NCI-H1092 (cell line): Measurements from ENCODE around the gene ZNF93.
"Not testable (repeated sequence)": the region's sequence is repeated elsewhere in the genome, so short reads cannot be mapped to it uniquely, and the experiment has no call there.

Experiments used
- DNase-seq: peaks from one replicate; lab custom pipeline; 2025; lab: John Stamatoyannopoulos, UW

The ZNF93 gene

DNA sequence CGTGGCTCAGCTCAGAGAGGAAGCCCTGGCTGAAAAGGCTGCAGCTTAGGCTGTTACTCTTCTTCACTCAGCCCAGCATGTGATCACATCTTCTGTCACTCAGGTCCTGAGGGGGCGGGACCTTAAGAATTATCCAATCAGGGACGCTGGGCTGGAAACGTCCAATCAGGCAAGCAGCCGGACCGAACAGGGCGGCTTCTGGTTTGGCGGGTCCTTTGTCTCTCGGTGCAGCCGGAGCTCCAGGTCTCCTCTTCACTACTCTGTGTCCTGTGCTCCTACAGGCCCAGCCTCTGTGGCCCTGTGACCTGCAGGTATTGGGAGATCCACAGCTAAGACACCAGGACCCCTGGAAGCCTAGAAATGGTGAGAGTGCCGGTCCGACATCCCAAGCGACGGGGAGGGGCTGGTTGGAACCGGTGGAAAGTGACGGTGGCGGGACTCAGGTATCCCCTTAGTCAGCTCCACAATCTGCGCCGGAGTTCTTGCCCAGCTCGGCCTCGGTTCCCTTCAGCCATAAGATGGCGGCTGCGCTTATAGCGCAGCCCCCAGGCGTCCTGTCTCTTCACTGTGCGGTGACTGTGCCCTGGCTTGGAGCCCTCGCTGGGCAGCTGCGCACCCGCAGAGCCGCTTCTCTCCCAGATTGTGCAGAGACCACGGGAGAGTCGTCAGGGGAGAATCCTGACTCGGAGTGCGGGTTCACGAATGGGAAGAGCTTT lies at the start of gene ZNF93:
TSS of gene ZNF93 (plus strand) at position 218 of the 716 bp plus-strand sequence. CDS start at position 361, 143 bp downstream.
- DNase-seq = peak; percentile 95

DNA sequence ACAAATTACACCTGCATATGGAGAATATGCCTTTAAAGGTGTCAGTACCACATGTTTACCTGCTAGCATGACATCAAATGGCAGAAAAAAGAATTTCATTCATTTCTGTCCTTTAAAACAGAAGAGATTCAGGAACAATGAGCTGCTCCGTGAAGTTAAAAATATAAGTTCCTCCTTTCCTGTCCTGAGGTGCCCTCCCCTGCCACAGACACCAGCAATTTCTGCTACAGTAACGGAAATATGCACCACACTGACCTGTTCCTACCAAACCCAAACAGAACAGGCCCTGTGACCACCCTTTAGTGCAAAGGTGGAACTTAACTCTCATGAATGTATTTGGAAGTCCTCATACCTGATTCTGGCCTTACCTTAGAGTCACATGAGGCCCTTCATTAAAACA lies 49.0 kb upstream of the ZNF93 start:
- not testable (repeated sequence) for DNase-seq

DNA sequence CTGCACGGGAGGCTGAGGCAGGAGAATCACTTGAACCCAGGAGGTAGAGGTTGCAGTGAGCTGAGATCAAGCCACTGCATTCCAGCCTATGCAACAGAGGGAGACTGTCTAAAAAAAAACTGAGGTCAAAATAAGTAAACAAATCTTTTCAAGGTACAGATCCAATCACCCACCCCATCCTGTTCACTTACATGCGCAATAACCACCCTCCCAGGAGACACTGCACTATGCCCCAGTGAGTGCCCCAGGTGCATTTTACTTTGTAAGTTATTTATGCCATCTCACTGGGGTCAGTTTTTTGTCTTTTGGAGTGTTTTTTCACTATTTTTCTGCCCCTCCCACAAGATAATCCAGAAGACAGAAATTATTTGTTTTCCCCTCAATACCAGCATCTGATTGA lies 42.0 kb upstream of the ZNF93 start:
- DNase-seq = no peak

DNA sequence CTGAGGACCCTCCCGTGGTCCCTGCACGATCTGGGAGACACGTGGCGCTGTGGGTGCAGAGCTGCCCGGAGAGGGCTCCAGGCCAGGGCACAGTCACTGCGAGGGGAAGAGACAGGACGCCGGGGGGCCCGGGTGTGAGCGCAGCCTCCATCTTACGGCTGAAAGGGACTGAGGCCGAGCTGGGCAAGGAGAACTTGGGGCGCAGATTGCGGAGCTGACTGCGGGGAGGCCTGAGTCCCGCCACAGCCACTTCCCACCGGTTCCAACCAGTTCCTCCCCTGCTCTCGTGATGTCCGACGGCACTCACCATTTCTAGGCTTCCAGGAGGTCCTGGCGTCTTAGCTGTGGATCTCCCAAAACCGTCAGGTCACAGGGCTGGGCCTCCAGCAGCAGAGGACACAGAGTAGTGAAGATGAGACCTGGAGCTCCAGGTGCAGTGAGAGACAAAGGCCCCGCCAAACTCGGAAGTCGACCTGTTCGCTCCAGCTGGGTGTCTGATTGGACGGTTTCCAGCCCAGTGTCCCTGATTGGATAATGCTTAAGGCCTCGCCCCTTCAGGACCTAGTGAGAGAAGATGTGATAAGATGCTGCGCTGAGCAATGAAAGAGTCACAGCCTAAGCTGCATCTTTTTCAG lies 39.9 kb upstream of the ZNF93 start:
- no peak for DNase-seq

DNA sequence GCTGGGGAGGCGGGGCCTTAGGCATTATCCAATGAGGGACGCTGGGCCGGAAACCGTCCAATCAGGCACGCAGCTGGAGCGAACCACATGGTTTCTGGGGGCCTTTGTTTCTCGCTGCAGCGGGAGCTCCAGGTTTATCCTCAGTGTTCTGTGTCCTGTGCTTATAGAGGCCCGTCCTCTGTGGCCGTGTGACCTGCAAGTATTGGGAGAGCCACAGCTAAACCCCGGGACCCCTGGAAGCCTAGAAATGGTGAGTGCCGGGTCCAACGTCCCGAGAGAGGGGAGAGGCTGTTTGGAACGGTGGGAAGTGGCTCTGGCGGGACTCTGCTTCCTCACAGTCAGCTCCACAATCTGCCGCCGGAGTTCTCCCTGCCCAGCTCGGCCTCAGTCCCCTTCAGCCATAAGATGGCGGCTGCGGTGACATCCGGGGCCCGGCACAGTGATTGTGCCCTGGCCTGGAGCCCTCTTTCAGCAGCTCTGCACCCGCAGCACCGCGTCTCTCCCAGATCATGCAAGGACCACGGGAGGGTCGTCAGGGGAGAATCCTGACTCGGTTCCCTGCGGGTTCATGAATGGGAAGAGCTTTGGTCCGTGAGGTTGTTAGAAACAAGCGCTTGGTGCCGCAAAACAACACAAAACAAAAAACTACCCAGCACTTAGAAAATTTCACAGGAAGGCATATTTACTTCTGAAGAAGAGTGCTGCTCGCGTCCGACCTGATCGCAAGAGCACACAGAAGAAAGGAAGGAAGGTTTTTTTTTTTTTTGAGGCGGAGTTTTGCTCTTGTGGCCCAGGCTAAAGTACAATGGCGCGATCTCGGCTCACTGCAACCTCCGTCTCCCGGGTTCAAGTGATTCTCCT lies 34.8 kb upstream of the ZNF93 start, which contains the start of gene ZNF253:
TSS of gene ZNF253 (plus strand) at position 133 of the 861 bp plus-strand sequence. CDS start at position 248, 115 bp downstream.
- DNase-seq = peak; percentile 95

DNA sequence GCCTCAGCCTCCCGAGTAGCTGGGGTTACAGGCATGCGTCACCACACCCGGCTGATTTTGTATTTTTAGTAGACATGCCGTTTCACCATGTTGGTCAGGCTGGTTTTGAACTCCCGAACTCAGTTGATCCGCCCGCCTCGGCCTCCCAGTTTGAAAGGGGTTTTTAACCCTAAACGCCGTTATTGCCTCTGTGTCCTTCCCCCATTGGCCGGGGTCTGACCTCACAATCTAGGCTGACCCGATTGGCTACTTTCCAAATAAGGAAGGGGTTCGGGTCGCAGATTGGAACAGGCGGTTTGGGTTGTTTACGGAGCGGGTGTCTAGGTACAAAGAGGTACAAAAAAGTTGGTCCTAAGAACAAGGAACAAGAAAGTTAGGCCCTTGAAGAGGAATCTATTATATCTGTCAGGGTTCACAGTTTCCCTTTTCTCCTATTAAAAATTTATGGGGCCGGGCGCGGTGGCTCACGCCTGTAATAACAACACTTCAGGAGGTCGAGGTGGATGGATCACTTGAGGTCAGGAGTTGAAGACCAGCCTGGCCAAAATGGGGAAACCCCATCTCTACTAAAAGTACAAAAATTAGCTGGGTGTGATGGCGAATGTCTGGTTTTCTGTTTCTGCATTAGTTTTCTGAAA lies 34.0 kb upstream of the ZNF93 start:
- peak; percentile 3 for DNase-seq

DNA sequence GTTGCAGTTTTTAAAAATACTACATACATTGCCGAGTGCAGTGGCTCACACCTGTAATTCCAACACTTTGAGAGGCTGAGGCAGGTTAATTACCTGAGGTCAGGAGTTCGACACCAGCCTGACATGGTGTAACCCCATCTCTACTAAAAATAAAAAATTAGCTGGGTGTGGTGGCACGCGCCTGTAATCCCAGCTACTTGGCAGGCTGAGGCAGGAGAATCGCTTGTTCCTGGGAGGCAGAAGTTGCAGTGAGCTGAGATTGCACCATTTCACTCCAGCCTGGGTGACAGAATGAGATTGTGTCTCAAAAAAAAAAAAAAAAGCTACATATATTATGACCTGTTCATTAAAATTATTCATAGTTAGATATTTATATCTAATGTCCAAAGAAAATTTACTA lies 30.7 kb upstream of the ZNF93 start:
- not testable (repeated sequence) for DNase-seq

DNA sequence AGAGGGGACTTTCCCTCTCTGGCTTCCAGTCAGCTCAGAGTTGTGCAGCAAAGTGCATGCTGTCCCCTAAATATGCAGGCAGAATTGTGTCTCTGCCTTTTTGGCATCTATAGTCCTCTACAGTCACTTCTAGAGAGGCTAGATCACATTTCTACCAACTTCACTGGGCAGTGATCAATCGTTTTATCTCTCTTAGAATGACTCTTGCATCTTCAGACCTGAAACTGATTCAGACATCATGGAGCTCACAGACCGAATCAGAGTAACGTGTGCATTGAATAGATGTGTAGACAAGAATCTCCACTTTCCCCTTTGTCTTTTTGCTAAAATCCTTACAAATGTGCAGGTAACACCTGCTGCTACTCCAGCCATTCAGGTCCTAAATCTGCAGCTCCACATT lies 28.8 kb upstream of the ZNF93 start:
- DNase-seq = no peak

DNA sequence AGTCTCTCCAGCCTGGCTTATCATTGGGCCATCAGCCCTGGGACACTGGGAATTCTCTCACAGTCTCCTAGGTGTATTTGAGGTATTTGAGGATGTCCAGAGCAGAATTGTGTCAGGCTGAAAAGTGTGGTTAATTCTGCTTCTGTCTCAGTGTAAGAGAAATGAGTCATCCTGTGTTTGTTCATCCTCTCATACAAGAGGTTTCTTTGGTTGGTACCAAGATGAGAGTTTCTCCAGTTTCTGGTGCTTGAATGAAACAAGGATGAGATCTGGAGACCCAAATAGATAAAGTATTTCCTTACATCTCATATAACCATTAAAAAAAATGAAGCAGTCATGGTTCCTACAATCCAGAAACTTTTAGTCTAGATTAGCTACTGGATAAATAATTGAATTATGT lies 27.4 kb upstream of the ZNF93 start:
- no peak for DNase-seq

DNA sequence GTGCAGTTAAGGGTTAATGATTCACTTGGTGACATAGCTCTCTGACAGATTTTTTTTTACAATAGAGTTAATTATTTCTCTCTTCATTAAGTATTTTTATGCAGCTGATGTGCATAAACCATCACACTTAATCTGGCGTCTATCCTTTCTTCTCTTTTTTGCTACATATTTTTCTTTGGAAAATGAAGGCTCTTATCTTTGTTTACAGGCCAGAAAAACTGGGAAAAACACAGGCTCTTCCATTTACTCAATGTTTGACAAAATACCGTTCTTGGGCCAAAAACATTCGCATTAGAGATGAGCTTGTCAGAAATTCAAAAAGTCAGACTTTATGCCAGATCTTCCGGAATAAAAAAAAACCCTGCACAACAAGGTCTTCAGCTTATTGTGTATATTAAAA lies 23.0 kb upstream of the ZNF93 start:
- DNase-seq = no peak

DNA sequence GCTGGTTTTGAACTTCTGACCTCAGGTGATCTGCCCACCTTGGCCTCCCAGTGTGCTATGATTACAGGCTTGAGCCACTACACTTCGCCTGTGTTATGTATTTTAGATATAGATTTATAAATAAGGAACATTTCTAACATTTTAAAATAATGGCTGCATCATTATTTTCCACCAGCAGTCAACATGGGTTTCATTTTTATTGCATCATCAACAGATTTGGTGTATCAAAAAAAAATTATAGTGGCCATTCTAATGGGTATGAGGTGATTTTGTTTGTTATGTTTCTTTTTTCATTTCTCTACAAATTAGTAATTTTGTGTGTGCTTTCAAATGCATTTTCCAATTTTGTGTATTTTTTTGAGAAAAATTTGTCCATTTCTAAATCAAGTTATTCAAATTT lies 16.2 kb upstream of the ZNF93 start:
- no peak for DNase-seq

DNA sequence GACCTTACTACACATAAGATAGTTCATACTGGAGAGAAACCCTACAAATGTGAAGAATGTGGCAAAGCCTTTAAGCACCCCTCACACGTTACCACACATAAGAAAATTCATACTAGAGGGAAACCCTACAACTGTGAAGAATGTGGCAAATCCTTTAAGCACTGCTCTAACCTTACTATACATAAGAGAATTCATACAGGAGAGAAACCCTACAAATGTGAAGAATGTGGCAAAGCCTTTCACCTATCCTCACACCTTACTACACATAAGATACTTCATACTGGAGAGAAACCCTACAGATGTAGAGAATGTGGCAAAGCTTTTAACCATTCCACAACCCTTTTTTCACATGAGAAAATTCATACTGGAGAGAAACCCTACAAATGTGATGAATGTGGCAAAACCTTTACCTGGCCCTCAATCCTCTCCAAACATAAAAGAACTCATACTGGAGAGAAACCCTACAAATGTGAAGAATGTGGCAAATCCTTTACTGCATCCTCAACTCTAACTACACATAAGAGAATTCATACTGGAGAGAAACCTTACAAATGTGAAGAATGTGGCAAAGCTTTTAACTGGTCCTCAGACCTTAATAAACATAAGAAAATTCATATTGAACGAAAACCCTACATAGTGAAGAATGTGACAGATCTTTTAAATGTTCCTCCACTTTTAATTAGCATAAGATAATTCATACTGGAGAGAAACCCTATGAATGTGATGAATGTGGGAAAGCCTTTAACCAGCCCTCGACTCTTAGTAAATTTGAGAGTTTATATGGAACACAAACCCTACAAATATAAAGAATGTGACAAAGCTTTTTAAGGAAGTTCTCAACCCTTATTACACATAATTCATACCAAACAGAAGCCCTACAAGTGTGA lies 8.4 kb upstream of the ZNF93 start:
- DNase-seq = not testable (repeated sequence)

DNA sequence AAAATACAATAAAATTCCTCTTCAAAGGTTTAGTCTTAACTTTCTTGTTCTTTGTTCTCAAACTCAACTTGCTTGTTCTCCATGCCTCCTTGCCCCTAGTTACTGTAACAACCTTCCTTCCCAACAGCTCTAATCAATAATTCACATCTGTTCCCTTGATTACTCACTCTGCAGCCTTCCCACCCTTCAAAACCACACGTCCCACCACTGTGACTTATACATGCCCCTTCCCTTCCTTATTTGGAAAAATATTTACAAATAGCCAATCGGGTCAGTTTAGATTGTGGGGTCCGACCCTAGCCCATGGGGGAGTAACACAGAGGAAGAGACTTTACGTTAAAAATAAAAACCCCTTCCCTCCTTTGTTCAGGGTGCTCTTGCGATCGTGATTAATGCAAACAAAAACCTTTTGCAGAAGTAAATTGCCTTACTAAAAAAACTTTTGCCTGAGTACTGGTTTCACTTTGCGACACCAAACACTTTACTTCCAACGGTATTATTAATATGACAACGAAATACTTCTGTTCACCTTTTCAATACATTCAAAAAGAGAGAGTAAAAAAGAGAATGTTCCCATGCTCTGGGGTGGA lies 512 bp upstream of the ZNF93 start:
- DNase-seq = no peak

DNA sequence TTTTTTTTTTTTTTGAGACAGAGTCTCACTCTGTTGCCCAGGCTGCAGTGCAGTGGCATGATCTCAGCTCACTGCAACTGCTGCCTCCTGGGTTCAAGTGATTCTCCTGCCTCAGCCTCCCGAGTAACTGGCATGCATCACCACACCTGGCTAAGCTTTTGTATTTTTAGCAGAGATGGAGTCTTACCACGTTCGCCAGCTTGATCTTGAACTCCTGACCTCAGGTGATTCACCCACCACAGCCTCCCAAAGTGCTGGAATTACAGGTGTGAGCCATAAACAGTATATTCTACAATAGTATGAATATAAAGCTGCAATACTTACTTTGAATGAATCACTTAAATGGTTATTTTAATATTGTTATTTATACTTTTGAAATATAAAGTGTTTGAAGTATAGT lies 6.8 kb downstream of the ZNF93 start:
- not testable (repeated sequence) for DNase-seq

DNA sequence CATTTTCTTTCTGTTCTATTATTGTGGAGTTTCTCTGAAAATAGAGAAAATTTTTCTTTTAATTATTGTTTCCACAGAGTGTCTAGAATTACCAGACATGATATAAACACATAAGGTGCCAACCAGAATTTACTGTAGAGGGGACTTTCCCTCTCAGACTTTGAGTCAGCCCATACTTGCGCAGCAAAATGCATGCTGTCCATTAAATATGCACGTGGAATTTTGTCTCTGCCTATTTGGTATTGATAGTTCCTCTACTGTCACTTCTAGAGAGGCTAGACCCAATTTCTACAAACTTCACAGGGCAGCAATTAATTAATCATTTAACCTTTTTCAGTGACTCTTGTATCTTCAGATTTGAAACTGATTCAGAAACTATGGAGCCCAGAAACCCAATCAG lies 8.9 kb downstream of the ZNF93 start:
- DNase-seq = no peak

DNA sequence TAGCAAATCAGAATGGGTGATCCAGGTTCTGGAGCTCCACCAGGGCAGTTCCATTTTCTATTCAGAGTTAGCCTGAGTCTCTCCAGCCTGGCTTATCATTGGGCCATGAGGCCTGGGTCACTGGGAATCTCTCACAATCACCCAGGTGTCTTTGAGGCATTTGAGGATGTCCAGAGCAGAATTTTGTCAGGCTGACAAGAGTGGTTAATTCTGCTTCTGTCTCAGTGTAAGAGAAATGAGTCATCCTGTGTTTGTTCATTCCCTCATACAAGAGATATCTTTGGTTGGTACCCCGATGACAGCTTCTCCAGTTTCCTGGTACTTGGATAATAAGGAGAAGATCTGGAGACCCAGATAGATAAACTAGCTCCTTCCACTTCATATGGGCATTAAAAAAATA lies 10.4 kb downstream of the ZNF93 start:
- no peak for DNase-seq

DNA sequence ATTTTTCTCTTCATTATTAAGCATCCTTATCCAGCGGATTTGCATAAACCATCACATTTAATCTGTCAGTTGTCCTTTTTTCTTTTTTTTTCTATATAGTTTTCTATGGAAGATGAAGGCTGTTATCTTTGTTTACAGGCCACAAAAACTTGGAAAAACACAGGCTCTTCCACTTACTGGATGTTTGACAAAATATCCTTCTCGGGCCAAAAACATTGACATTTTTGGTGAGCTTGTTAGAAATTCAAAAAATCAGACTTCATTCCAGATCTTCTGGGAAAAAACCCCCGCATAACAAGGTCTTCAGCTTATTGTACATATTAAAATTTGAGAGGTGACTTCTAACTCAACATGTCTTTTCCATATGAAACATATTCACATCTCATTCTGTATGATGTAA lies 13.8 kb downstream of the ZNF93 start:
- DNase-seq = no peak

DNA sequence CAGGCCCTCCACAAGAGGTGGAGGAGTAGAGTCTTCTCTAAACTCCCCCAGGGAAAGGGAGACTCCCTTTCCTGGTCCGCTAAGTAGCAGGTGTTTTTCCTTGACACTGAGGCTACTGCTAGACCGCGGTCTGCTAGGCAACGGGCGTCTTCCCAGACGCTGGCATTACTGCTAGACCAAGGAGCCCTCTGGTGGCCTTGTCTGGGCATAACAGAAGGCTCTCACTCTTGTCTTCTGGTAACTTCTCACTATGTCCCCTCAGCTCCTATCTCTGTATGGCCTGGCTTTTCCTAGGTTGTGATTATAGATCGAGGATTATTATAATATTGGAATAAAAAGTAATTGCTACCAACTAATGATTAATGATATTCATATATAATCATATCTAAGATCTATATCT lies 29.7 kb downstream of the ZNF93 start:
- not testable (repeated sequence) for DNase-seq

DNA sequence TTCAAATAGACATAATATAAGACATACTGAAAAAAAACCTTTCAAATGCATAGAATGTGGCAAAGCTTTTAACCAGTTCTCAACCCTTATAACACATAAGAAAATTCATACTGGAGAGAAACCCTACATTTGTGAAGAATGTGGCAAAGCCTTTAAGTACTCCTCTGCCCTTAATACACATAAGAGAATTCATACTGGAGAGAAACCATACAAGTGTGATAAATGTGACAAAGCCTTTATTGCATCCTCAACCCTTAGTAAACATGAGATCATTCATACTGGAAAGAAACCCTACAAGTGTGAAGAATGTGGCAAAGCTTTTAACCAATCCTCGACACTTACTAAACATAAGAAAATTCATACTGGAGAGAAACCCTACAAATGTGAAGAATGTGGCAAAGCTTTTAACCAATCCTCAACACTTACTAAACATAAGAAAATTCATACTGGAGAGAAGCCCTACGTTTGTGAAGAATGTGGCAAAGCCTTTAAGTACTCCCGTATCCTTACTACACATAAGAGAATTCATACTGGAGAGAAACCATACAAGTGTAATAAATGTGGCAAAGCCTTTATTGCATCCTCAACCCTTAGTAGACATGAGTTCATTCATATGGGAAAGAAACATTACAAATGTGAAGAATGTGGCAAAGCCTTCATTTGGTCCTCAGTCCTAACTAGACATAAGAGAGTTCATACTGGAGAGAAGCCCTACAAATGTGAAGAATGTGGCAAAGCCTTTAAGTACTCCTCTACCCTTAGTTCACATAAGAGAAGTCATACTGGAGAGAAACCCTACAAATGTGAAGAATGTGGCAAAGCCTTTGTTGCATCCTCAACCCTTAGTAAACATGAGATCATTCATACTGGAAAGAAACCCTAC lies 32.9 kb downstream of the ZNF93 start:
- not testable (repeated sequence) for DNase-seq

DNA sequence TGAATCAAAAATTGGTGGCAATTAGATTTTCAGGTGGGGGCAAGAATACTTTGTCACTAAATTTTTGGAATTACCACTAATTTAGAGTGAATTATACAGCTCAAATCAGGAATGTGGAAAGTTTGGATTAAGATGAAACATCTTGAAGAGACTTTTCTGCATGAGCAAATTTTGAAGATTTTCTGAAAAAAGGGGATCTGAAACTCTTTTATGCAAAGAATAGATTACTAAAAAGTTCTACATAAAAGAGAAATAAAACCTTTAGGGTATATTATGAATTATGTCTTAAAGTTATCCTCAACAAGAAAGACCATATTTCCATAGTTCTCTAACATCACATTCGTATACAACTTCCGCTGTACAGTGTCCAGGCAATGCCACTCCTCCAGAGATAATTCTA lies 36.7 kb downstream of the ZNF93 start:
- DNase-seq = no peak
